Activated naive CD8-positive, alpha-beta T cell treated with anti-CD3 and anti-CD28 coated beads for 36 hours (primary cell): ENCODE measurements around the gene MED15. TPM values are rescaled to one million over a fixed set of nuclear protein-coding genes. Genes with fewer than 3 reads are reported as not detected.

Experiments used
- DNase-seq: peaks from one replicate; pipeline ENCODE4 v3.0.0; 2021
- H3K27ac Mint-ChIP-seq: one replicate; pipeline ENCODE4 v1.8.0; 2022; ENCODE audit warnings: mild to moderate bottlenecking, moderate library complexity, mixed read lengths
- H3K27me3 Mint-ChIP-seq: one replicate; pipeline ENCODE4 v1.8.0; 2022; ENCODE audit warnings: mild to moderate bottlenecking, mixed read lengths
- H3K36me3 Mint-ChIP-seq: one replicate; pipeline ENCODE4 v1.8.0; 2021; ENCODE audit warnings: mild to moderate bottlenecking, mixed read lengths
- H3K4me1 Mint-ChIP-seq: one replicate; pipeline ENCODE4 v1.8.0; 2021; ENCODE audit warnings: mixed read lengths
- H3K4me3 Mint-ChIP-seq: one replicate; pipeline ENCODE4 v1.8.0; 2022; ENCODE audit warnings: mild to moderate bottlenecking, moderate library complexity, mixed read lengths
- H3K9me3 Mint-ChIP-seq: one replicate; pipeline ENCODE4 v1.8.0; 2022; ENCODE audit warnings: mixed read lengths
- total RNA-seq, 2 experiments: library from RNA; stranded (reverse); gene quantifications; one replicate each; pipeline ENCODE4 v1.2.3, GENCODE V29; 2021

MED15 gene
- total RNA-seq, 2 experiments from 2014 or later, result 91.1 to 91.8 TPM

GRCh38 chr22:20580611-20581502 lies 73.4 kb downstream of the MED15 start:
- Mint-ChIP-seq H3K4me3 (no peak overlapping the region), H3K9me3 (no peaks in the 10 kb centered on the region), H3K27me3 (no peaks in the 10 kb centered on the region), H3K27ac (no peak overlapping the region), H3K36me3 (peaks cover 8% of the 10 kb centered on the region), H3K4me1 (peaks cover 21% of the 10 kb centered on the region)
- no peak for DNase-seq

GRCh38 chr22:20581503-20582170 lies 74.2 kb downstream of the MED15 start:
- Mint-ChIP-seq H3K9me3 (no peaks in the 10 kb centered on the region), H3K4me3 (no peak overlapping the region), H3K27me3 (no peaks in the 10 kb centered on the region), H3K36me3 (peaks cover 8% of the 10 kb centered on the region), H3K4me1 (peaks cover 21% of the 10 kb centered on the region), H3K27ac (no peak overlapping the region)
- DNase-seq, result no peak

GRCh38 chr22:20582171-20582511 lies 74.7 kb downstream of the MED15 start:
- Mint-ChIP-seq H3K4me1 (peaks cover 26% of the 10 kb centered on the region), H3K9me3 (no peaks in the 10 kb centered on the region), H3K27ac (no peak overlapping the region), H3K27me3 (no peaks in the 10 kb centered on the region), H3K4me3 (no peak overlapping the region), H3K36me3 (peaks cover 8% of the 10 kb centered on the region)
- no peak for DNase-seq

- H3K27ac Mint-ChIP-seq, result no peak overlapping the region
- peaks cover 23% of the 10 kb centered on the region for H3K4me1 Mint-ChIP-seq
Measured at GRCh38 chr22:20582520-20583361, 75.3 kb downstream of the MED15 start.

GRCh38 chr22:20583471-20583922 lies 76.1 kb downstream of the MED15 start:
- H3K36me3 Mint-ChIP-seq, result peaks cover 5% of the 10 kb centered on the region
- H3K4me3 Mint-ChIP-seq, result no peak overlapping the region
- DNase-seq, result no peak
- no peak overlapping the region for H3K27ac Mint-ChIP-seq
- no peaks in the 10 kb centered on the region for H3K27me3 Mint-ChIP-seq
- H3K9me3 Mint-ChIP-seq, result no peaks in the 10 kb centered on the region
- H3K4me1 Mint-ChIP-seq, result peaks cover 23% of the 10 kb centered on the region

More at GRCh38 chr22:20582520-20583361, 75.3 kb downstream of the MED15 start:
- no peak for DNase-seq
- H3K36me3 Mint-ChIP-seq, result peaks cover 5% of the 10 kb centered on the region
- no peak overlapping the region for H3K4me3 Mint-ChIP-seq
- H3K9me3 Mint-ChIP-seq, result no peaks in the 10 kb centered on the region
- no peaks in the 10 kb centered on the region for H3K27me3 Mint-ChIP-seq

GRCh38 chr22:20584029-20584871 lies 76.8 kb downstream of the MED15 start:
- no peak overlapping the region for H3K4me3 Mint-ChIP-seq
- DNase-seq, result no peak
- no peaks in the 10 kb centered on the region for H3K9me3 Mint-ChIP-seq
- H3K27me3 Mint-ChIP-seq, result no peaks in the 10 kb centered on the region
- no peak overlapping the region for H3K27ac Mint-ChIP-seq
- H3K36me3 Mint-ChIP-seq, result peaks cover 5% of the 10 kb centered on the region
- H3K4me1 Mint-ChIP-seq, result peaks cover 21% of the 10 kb centered on the region

GRCh38 chr22:20584872-20585638 lies 77.6 kb downstream of the MED15 start:
- Mint-ChIP-seq H3K36me3 (peaks cover 5% of the 10 kb centered on the region), H3K27me3 (no peaks in the 10 kb centered on the region), H3K27ac (no peak overlapping the region), H3K9me3 (no peaks in the 10 kb centered on the region), H3K4me1 (peaks cover 15% of the 10 kb centered on the region), H3K4me3 (no peak overlapping the region)
- no peak for DNase-seq

- Mint-ChIP-seq H3K9me3 (no peaks in the 10 kb centered on the region), H3K4me1 (peaks cover 8% of the 10 kb centered on the region), H3K4me3 (no peak overlapping the region), H3K27ac (no peak overlapping the region), H3K27me3 (no peaks in the 10 kb centered on the region), H3K36me3 (peaks cover 2% of the 10 kb centered on the region)
- no peak for DNase-seq
Measured at GRCh38 chr22:20585639-20586402, 78.4 kb downstream of the MED15 start.

GRCh38 chr22:20586403-20586745 lies 79.0 kb downstream of the MED15 start:
- Mint-ChIP-seq H3K4me1 (peaks cover 8% of the 10 kb centered on the region), H3K9me3 (no peaks in the 10 kb centered on the region), H3K27ac (no peak overlapping the region), H3K27me3 (no peaks in the 10 kb centered on the region), H3K4me3 (no peak overlapping the region), H3K36me3 (peaks cover under 1% of the 10 kb centered on the region)
- DNase-seq, result no peak

GRCh38 chr22:20587206-20587958 lies 80.0 kb downstream of the MED15 start:
- Mint-ChIP-seq H3K4me1 (peaks cover 8% of the 10 kb centered on the region), H3K4me3 (no peak overlapping the region), H3K9me3 (no peaks in the 10 kb centered on the region), H3K27ac (no peak overlapping the region), H3K27me3 (no peaks in the 10 kb centered on the region), H3K36me3 (no peaks in the 10 kb centered on the region)
- no peak for DNase-seq

GRCh38 chr22:20588092-20588842 lies 80.9 kb downstream of the MED15 start:
- H3K36me3 Mint-ChIP-seq, result no peaks in the 10 kb centered on the region
- peaks cover 8% of the 10 kb centered on the region for H3K4me1 Mint-ChIP-seq
- H3K27ac Mint-ChIP-seq, result no peak overlapping the region
- no peak for DNase-seq
- no peaks in the 10 kb centered on the region for H3K9me3 Mint-ChIP-seq
- H3K4me3 Mint-ChIP-seq, result no peak overlapping the region
- H3K27me3 Mint-ChIP-seq, result no peaks in the 10 kb centered on the region

GRCh38 chr22:20588843-20589581 lies 81.6 kb downstream of the MED15 start:
- Mint-ChIP-seq H3K4me3 (no peak overlapping the region), H3K36me3 (no peaks in the 10 kb centered on the region), H3K4me1 (peaks cover 9% of the 10 kb centered on the region), H3K9me3 (no peaks in the 10 kb centered on the region), H3K27ac (no peak overlapping the region), H3K27me3 (no peaks in the 10 kb centered on the region)
- no peak for DNase-seq
